NK-92 (cell line): Measurements from ENCODE around the gene FOXP4.
"Not testable (repeated sequence)": the region's sequence is repeated elsewhere in the genome, so short reads cannot be mapped to it uniquely, and the experiment has no call there.

Experiments used
- DNase-seq: peaks from one replicate; lab custom pipeline; 2025; ENCODE audit not compliant: unreplicated experiment; lab: John Stamatoyannopoulos, UW

Gene FOXP4

GRCh38 chr6:41596807-41597206, 50.6 kb downstream of the FOXP4 start:
- no peak for DNase-seq

GRCh38 chr6:41597246-41598000, 51.2 kb downstream of the FOXP4 start:
- DNase-seq, result no peak

GRCh38 chr6:41598670-41599014, 52.5 kb downstream of the FOXP4 start:
- no peak for DNase-seq

- no peak for DNase-seq
Observed at GRCh38 chr6:41599015-41599851, 53.1 kb downstream of the FOXP4 start.

- DNase-seq, result no peak
Observed at GRCh38 chr6:41599852-41600445, 53.8 kb downstream of the FOXP4 start.

GRCh38 chr6:41600499-41601247, 54.5 kb downstream of the FOXP4 start:
- DNase-seq, result no peak

GRCh38 chr6:41601248-41601549, 55.0 kb downstream of the FOXP4 start:
- no peak for DNase-seq

GRCh38 chr6:41602422-41602743, 56.2 kb downstream of the FOXP4 start:
- DNase-seq, result no peak

GRCh38 chr6:41602864-41603608, 56.9 kb downstream of the FOXP4 start:
- DNase-seq, result no peak

GRCh38 chr6:41604006-41604405, 57.8 kb downstream of the FOXP4 start:
- DNase-seq, result no peak

- no peak for DNase-seq
Observed at GRCh38 chr6:41605649-41606048, 59.5 kb downstream of the FOXP4 start.

GRCh38 chr6:41607036-41607435, 60.9 kb downstream of the FOXP4 start:
- DNase-seq, result no peak

- DNase-seq, result no peak
Observed at GRCh38 chr6:41607736-41608135, 61.6 kb downstream of the FOXP4 start.

GRCh38 chr6:41608443-41609151, 62.4 kb downstream of the FOXP4 start:
- no peak for DNase-seq

GRCh38 chr6:41614715-41615114, 68.5 kb downstream of the FOXP4 start:
- no peak for DNase-seq

GRCh38 chr6:41615311-41615710, 69.1 kb downstream of the FOXP4 start:
- no peak for DNase-seq

GRCh38 chr6:41618598-41618997, 72.4 kb downstream of the FOXP4 start:
- no peak for DNase-seq

- not testable (repeated sequence) for DNase-seq
Observed at GRCh38 chr6:41619193-41619592, 73.0 kb downstream of the FOXP4 start.

GRCh38 chr6:41621367-41621766, 75.2 kb downstream of the FOXP4 start:
- DNase-seq, result no peak

GRCh38 chr6:41621802-41622201, 75.6 kb downstream of the FOXP4 start:
- no peak for DNase-seq
